Vagina (tissue), 2 donors: ENCODE data around the gene SNX22.

Experiments
- CTCF ChIP-seq, 3 experiments: fragments of 450-650 bp in 2 of 3; fragments of 200-600 bp in 1 of 3; sonication (generic) in 1 of 3; IDR thresholded peaks; one replicate each; pipeline ENCODE4 v1.5.1; 2017 to 2019; ENCODE audit warnings: antibody characterized with exemption in 3 of 3, mild to moderate bottlenecking in 2 of 3, moderate library complexity in 2 of 3
- POLR2A ChIP-seq, 2 donors: fragments of 450-650 bp; IDR thresholded peaks; one replicate each; pipeline ENCODE4 v1.6.1; 2017; ENCODE audit warnings: antibody characterized with exemption in 2 of 2, mild to moderate bottlenecking in 2 of 2, moderate library complexity in 2 of 2
- POLR2AphosphoS5 ChIP-seq, 2 donors: sonication (generic); formaldehyde crosslinking; IDR thresholded peaks; one replicate each; pipeline ENCODE4 v1.9.0; 2017; ENCODE audit warnings: antibody characterized with exemption in 2 of 2, mild to moderate bottlenecking in 2 of 2, low read depth in 1 of 2; ENCODE audit not compliant: insufficient read depth in 1 of 2

GRCh38 chr15:64149424-64149823, 2.1 kb upstream of the SNX22 start:
- TF ChIP-seq POLR2A (IDR thresholded peaks at IDR 0.05) (no peak), CTCF (IDR thresholded peaks at IDR 0.05) (no peak), POLR2AphosphoS5 (IDR thresholded peaks at IDR 0.05; ENCODE audit: insufficient read depth in 1 of 2, low read depth in 1 of 2) (no peak)
